ENCODE measurements around the gene AIMP1. TPM values are rescaled to one million over a fixed set of nuclear protein-coding genes. Genes with fewer than 3 reads are reported as not detected.

Gene AIMP1
- total and polyA plus RNA-seq, 8 donors: 13.9 to 437 (median 27.2) TPM

DNA sequence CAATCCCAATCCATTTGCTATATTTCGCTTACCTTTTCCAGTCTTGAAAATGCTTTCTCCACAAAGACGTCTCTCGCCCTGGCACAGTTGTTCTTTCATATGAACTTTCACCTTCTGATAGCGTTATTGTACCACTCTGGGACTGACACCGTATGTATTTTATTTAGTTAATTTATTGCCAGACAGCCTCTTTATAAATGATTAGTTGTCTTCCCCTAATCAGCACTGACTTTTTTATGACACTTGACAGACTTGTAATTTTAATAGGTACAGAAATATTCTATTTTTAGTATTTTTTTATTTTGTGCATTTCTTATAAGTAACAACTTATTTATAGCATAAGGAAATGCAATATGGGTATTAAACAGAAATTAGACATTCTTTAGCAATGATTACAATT lies 52.3 kb downstream of the AIMP1 start, which contains the start of gene GIMD1:
Gene GIMD1, minus strand, starts transcription at position 101 of the 400 bp plus-strand sequence. CDS start 1,343 bp downstream, outside the sequence.
- H3K4me1 ChIP-seq: peaks cover 0 to 16% (median 0%) of the 10 kb centered on the region in 4 donors
- no peak within 1 kb of the TSS for H3K4me3 ChIP-seq
- H3K36me3 ChIP-seq: no peaks in the 10 kb centered on the region
- H3K27ac ChIP-seq: no peak within 1 kb of the TSS
- WGBS, 5 donors: 41 to 62% (median 49%) methylated on average over 5 of the region's 5 CpGs
- H3K9me3 ChIP-seq: no peaks in the 10 kb centered on the region
- H3K27me3 ChIP-seq: no peaks in the 10 kb centered on the region
- DNase-seq: no peak
- intact Hi-C loops (cut with DNase I; ENCODE audit: low total_unique reads): no loop called here
- TF ChIP-seq EP300 (IDR thresholded peaks at IDR 0.05): no peak
- no peak for TF ChIP-seq POLR2A (IDR thresholded peaks at IDR 0.05)
- TF ChIP-seq CTCF (IDR thresholded peaks at IDR 0.05): no peak
- no peak for TF ChIP-seq POLR2AphosphoS5 (IDR thresholded peaks at IDR 0.05)

DNA sequence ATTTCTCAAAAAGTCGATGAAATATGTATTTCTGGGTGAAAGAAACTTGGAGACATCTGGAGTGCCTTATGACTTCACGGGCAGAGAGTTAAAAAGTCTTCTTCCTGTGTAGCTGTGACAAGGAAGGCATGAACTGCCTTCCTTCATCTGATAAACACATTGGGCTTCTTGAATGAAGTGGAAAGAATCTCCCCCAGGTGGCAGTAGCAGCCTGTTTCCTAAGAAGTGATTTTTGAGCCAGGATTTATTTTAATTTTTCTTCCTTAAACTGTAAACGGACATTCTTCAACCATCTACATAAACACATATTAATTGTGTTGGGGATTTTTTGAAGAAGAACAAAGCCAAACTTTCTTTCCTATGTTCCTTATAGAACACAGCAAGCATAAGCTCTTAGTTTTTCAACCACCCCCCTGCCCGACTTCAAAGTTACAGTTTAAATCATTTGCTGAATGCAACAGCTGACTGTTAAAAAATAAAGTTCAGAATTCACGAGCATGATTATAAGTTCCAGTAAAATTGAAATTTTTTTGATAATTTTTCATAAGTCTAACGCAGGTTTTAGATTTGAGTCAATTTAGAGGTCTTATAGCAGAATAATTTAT lies 53.2 kb downstream of the AIMP1 start:
- TF ChIP-seq CTCF (IDR thresholded peaks at IDR 0.05) (peak in 4 of 7 experiments; percentile 30 to 40 (median 35)), POLR2A (IDR thresholded peaks at IDR 0.05) (no peak)
- Histone ChIP-seq H3K36me3 (no peaks in the 10 kb centered on the region), H3K9me3 (no peaks in the 10 kb centered on the region), H3K4me1 (peaks cover 0 to 16% (median 0%) of the 10 kb centered on the region in 4 donors), H3K4me3 (no peak overlapping the region), H3K27ac (no peak overlapping the region), H3K27me3 (no peaks in the 10 kb centered on the region)
- 17 to 32% (median 27%) methylated on average over 6 of the region's 6 CpGs for WGBS, 5 donors
- peak in 1 of 2 donors; percentile 81 for DNase-seq
- intact Hi-C loops (cut with DNase I; ENCODE audit: low total_unique reads): no loop called here

GRCh38 chr4:106370214-106370613 lies 53.9 kb downstream of the AIMP1 start:
- no peak overlapping the region for H3K27ac ChIP-seq
- no peaks in the 10 kb centered on the region for H3K27me3 ChIP-seq
- WGBS, 5 donors: 52 to 72% (median 54%) methylated on average over 2 of the region's 2 CpGs
- DNase-seq: no peak
- intact Hi-C loops (cut with DNase I; ENCODE audit: low total_unique reads): no loop called here
- no peak overlapping the region for H3K4me3 ChIP-seq
- H3K9me3 ChIP-seq: no peaks in the 10 kb centered on the region
- TF ChIP-seq POLR2AphosphoS5 (IDR thresholded peaks at IDR 0.05) (no peak), POLR2A (IDR thresholded peaks at IDR 0.05) (no peak), EP300 (IDR thresholded peaks at IDR 0.05) (no peak), CTCF (IDR thresholded peaks at IDR 0.05) (no peak)
- H3K4me1 ChIP-seq: peaks cover 0 to 11% (median 0%) of the 10 kb centered on the region in 4 donors
- no peaks in the 10 kb centered on the region for H3K36me3 ChIP-seq

DNA sequence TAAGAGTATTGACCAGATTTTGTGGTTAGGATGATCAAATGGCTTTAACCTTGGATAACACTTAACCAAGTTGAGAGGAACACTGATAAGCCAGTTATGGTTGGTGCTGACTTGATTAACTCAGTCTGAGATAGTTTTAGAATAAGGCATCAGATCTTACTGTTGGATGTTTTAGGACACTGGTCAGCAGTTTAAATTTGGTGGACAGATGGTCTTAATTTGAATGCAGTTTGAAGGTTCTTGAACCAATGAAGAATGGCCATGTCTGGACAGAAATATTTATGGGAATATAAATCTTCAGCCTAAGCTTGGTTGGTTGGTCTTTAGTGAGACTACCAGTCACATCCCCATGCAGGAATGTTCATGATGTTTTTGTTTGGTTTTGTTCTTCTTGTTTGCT lies 54.8 kb downstream of the AIMP1 start:
- Histone ChIP-seq H3K4me3 (no peak overlapping the region), H3K27ac (no peak overlapping the region), H3K4me1 (peaks cover 0 to 4% (median 0%) of the 10 kb centered on the region in 4 donors), H3K27me3 (no peaks in the 10 kb centered on the region), H3K9me3 (no peaks in the 10 kb centered on the region), H3K36me3 (no peaks in the 10 kb centered on the region)
- no peak for DNase-seq
- intact Hi-C loops (cut with DNase I; ENCODE audit: low total_unique reads): no loop called here
- no peak for TF ChIP-seq CTCF (IDR thresholded peaks at IDR 0.05)
- no peak for TF ChIP-seq EP300 (IDR thresholded peaks at IDR 0.05)
- TF ChIP-seq POLR2AphosphoS5 (IDR thresholded peaks at IDR 0.05): no peak
- TF ChIP-seq POLR2A (IDR thresholded peaks at IDR 0.05): no peak

Measured in stomach (tissue), 9 donors.